H1 (cell line): ENCODE results near the gene ATG5. TPM values are rescaled to one million over a fixed set of nuclear protein-coding genes. Genes with fewer than 3 reads are reported as not detected.
A peak's percentile ranks its signal among the peaks of the same experiment; 100 is the strongest.

Experiments
- BRCA1 ChIP-seq: IDR thresholded peaks from 2 replicates; pipeline ENCODE4 v1.6.1; 2012; ENCODE audit warnings: low read depth, low read length, improper control_type of control experiment
- CHD1 ChIP-seq: IDR thresholded peaks from 2 replicates; pipeline ENCODE4 v1.6.1; 2012; ENCODE audit warnings: low read depth, low read length, improper control_type of control experiment
- CREB1 ChIP-seq: IDR thresholded peaks from 2 replicates; pipeline ENCODE4 v1.6.1; 2012; ENCODE audit warnings: inconsistent platforms
- CTBP2 ChIP-seq: IDR thresholded peaks from 2 replicates; pipeline ENCODE4 v1.7.0; 2011; ENCODE audit warnings: borderline replicate concordance, mild to moderate bottlenecking, moderate library complexity, mixed read lengths, low read length; ENCODE audit not compliant: insufficient read depth, insufficient read length
- FOSL1 ChIP-seq: IDR thresholded peaks from 2 replicates; pipeline ENCODE4 v1.6.1; 2011; ENCODE audit warnings: mild to moderate bottlenecking, low read depth, low read length, moderate library complexity; ENCODE audit not compliant: insufficient read depth
- HDAC2 ChIP-seq, 2 experiments: fragments of 300-600 bp in 1 of 2; sonication (generic) in 1 of 2; IDR thresholded peaks; 2 replicates each; pipeline ENCODE4 v1.6.1; 2011 to 2012; ENCODE audit warnings: low read depth in 2 of 2, low read length in 2 of 2, mild to moderate bottlenecking in 2 of 2, moderate library complexity in 2 of 2, borderline replicate concordance in 1 of 2, inconsistent platforms in 1 of 2
- HDAC6 ChIP-seq: IDR thresholded peaks from one replicate; pipeline ENCODE4 v1.7.1; 2012; ENCODE audit warnings: low read depth, mild to moderate bottlenecking, inconsistent platforms, low read length, moderate library complexity
- KDM1A ChIP-seq: fragments of 200-600, 300-600 bp; sonication (generic); IDR thresholded peaks from 2 replicates; pipeline ENCODE4 v1.7.1; 2016; ENCODE audit warnings: mild to moderate bottlenecking, low read length, borderline replicate concordance
- POU5F1 ChIP-seq: IDR thresholded peaks from 2 replicates; pipeline ENCODE4 v1.6.1; 2011; ENCODE audit warnings: low read depth, mild to moderate bottlenecking, low read length, moderate library complexity
- RNF2 ChIP-seq: fragments of 200-900, 300-1000 bp; sonication (generic); IDR thresholded peaks from 2 replicates; pipeline ENCODE4 v1.7.1; 2016; ENCODE audit warnings: borderline replicate concordance, low read depth, mild to moderate bottlenecking, antibody characterized with exemption, low read length; ENCODE audit not compliant: poor library complexity, severe bottlenecking; ENCODE audit errors: missing control alignments
- RXRA ChIP-seq: IDR thresholded peaks from 2 replicates; pipeline ENCODE4 v1.6.1; 2011; ENCODE audit warnings: low read depth, mild to moderate bottlenecking, low read length, moderate library complexity; ENCODE audit not compliant: insufficient read depth
- SAP30 ChIP-seq: fragments of 300-600 bp; sonication (generic); IDR thresholded peaks from 2 replicates; pipeline ENCODE4 v1.7.1; 2012; ENCODE audit warnings: low read length, moderate library complexity, mild to moderate bottlenecking, inconsistent platforms; ENCODE audit not compliant: insufficient read depth, insufficient replicate concordance
- SIN3A ChIP-seq, 2 experiments: IDR thresholded peaks in 1 of 2; conservative IDR thresholded peaks in 1 of 2; 2 replicates each; pipeline ENCODE4 v1.6.1; 2011 to 2012; ENCODE audit warnings: low read length in 2 of 2, improper control_type of control experiment in 1 of 2, low read depth in 1 of 2, mild to moderate bottlenecking in 1 of 2
- SRF ChIP-seq: IDR thresholded peaks from 2 replicates; pipeline ENCODE4 v1.6.1; 2011; ENCODE audit warnings: mild to moderate bottlenecking, low read depth, low read length, moderate library complexity
- TCF12 ChIP-seq: IDR thresholded peaks from 2 replicates; pipeline ENCODE4 v1.6.1; 2011; ENCODE audit warnings: low read depth, mild to moderate bottlenecking, low read length
- YY1 ChIP-seq: IDR thresholded peaks from 2 replicates; pipeline ENCODE4 v1.6.1; 2011; ENCODE audit warnings: low read depth, mild to moderate bottlenecking, low read length
- ZNF274 ChIP-seq: IDR thresholded peaks from 2 replicates; pipeline ENCODE4 v1.7.0; 2012; ENCODE audit warnings: low read length, borderline replicate concordance; ENCODE audit errors: extremely low read depth
- polyA plus RNA-seq, 7 experiments: library from polyadenylated mRNA; depleted of rRNA in 3 of 7; stranded (reverse) in 5 of 7; unstranded in 2 of 7; fragments of >200 nt in 5 of 7; fragments of 200-250 nt in 2 of 7; gene quantifications; 1 replicate in 5 of 7; 2 replicates in 1 of 7; 4 replicates in 1 of 7; pipeline versions ENCODE4 v1.2.1 to v1.2.3, GENCODE V29; 2011 to 2013; ENCODE audit warnings: missing spikeins in 2 of 7, mixed read lengths in 2 of 7
- total RNA-seq: library from RNA; stranded (reverse); fragmentation: NEBNext Ultra II Directional; extraction: Animal tissue kit (Norgen Biotek cat#: 25700); gene quantifications from 2 replicates; pipeline ENCODE4 v1.2.1, GENCODE V29; 2021
- TF ChIP-seq, protein P1 (sequence below): IDR thresholded peaks from 2 replicates; pipeline ENCODE4 v1.6.1; 2011; ENCODE audit warnings: low read depth, mild to moderate bottlenecking, low read length; ENCODE audit not compliant: insufficient read depth
- TF ChIP-seq, protein P2 (sequence below): IDR thresholded peaks from 2 replicates; pipeline ENCODE4 v1.6.1; 2012; ENCODE audit warnings: inconsistent platforms
- TF ChIP-seq, protein P3 (sequence below): IDR thresholded peaks from 2 replicates; pipeline ENCODE4 v1.6.1; 2011; ENCODE audit warnings: low read length, improper control_type of control experiment

ATG5 gene
- total and polyA plus RNA-seq, 2 of the 8 experiments (the other 6 are each of a cell fraction or from before 2014, with no cell fraction given), result 18.2 to 39.0 TPM

DNA sequence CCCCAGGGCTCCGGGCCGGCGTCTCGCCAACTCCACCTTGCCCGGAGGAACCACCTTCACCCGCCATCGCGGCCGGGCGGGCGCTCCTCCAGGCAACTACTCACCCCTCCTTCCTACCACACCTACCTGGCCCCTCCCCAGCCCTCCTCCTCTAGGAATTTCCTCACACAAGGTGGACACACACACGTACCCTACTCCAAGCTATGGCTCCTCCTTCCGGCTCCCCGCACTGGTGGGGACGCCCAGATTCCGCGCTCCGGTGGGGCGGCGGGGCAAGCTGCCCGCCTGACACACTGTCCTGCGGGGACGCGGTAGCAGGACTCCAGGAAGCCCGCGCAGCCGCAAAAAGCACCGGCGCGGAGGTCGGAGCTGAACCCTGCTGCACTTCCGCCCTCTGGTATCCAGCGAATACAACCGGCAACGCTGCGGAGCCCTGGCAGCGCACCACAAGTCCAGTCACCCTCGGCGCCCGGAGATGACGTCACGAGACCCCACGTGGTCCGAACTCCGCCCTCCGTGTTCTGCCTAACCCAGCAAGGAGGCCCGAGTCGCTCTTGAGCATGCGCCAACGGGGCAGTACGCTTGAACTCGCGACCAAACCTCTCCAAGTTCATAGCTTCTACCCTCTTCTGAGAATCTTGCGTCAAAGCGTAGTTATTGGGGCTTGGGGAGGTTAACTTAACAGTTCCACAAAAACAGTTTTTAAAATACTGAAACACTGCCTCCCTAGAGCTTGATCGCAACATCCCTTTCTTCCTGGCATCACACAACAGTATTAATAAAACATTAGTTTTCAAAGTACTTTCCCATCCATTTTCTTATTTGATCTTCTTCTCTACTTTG, at the start of gene ATG5 (continued):
- TF ChIP-seq RNF2, result no peak
- TF ChIP-seq HDAC2 (IDR thresholded peaks at IDR 0.05; ENCODE audit: borderline replicate concordance in 1 of 2, low read depth in 2 of 2, low read length in 2 of 2), result peak; percentile 84 to 99; a peak in 3 of 4 replicates
- TF ChIP-seq POU5F1, result no peak
- peak; percentile 75 for TF ChIP-seq YY1
- no peak for TF ChIP-seq FOSL1
- peak; percentile 72 for TF ChIP-seq SRF
- TF ChIP-seq, protein P1, sequence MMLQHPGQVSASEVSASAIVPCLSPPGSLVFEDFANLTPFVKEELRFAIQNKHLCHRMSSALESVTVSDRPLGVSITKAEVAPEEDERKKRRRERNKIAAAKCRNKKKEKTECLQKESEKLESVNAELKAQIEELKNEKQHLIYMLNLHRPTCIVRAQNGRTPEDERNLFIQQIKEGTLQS, result peak; percentile 97
- no peak for TF ChIP-seq RXRA
- TF ChIP-seq TCF12, result no peak
- TF ChIP-seq CHD1, result no peak
- TF ChIP-seq KDM1A, result no peak
- no peak for TF ChIP-seq ZNF274
- peak; percentile 25; the same call in 1 of the 2 replicates for TF ChIP-seq BRCA1
- TF ChIP-seq SIN3A (conservative IDR thresholded peaks at IDR 0.05 in 1 of 2, IDR thresholded peaks at IDR 0.05 in 1 of 2; ENCODE audit: low read depth in 1 of 2, low read length in 2 of 2), result peak; percentile 44 to 93; a peak in 2 of 4 replicates
- TF ChIP-seq, protein P2, sequence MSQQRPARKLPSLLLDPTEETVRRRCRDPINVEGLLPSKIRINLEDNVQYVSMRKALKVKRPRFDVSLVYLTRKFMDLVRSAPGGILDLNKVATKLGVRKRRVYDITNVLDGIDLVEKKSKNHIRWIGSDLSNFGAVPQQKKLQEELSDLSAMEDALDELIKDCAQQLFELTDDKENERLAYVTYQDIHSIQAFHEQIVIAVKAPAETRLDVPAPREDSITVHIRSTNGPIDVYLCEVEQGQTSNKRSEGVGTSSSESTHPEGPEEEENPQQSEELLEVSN, result peak; percentile 64
- peak; percentile 76 for TF ChIP-seq CTBP2
- TF ChIP-seq, protein P3, sequence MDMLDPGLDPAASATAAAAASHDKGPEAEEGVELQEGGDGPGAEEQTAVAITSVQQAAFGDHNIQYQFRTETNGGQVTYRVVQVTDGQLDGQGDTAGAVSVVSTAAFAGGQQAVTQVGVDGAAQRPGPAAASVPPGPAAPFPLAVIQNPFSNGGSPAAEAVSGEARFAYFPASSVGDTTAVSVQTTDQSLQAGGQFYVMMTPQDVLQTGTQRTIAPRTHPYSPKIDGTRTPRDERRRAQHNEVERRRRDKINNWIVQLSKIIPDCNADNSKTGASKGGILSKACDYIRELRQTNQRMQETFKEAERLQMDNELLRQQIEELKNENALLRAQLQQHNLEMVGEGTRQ, result peak; percentile 97
- TF ChIP-seq CREB1, result peak; percentile 99
- no peak for TF ChIP-seq SAP30
- TF ChIP-seq HDAC6, result no peak
